ENCODE results near the gene VPS13A.

DNA sequence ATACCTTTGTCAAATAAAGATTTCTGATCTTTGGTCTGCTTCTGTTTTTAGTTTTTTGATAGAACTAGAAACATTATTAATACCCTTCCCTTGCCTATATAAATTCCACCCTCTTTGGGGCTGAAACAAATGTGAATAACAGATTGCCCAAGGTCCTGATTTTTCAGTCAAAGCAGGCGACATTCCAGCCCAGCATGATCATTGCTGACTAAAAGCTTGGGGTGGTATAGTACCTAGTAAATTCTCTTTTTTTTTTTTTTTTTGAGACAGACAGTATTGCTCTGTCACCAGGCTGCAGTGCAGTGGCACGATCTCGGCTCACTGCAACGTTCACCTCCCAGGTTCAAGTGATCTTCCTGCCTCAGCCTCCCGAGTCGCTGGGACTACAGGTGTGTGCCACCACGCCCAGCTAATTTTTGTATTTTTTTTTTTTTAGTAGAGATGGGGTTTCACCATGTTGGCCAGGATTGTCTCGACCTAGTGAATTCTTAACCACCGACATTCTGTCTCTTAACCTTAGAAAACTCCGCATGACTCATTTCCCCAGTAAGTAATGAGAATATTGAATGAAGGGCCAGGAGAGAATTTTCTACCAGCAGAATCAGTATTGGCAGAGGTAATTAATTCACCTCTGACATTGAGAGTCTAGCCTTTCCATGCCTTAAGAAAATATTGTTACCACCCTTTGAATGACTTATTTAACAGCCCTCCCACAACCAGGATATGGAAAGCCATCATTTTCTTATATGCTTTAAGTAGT, 244.4 kb downstream of the VPS13A start:
- TF ChIP-seq, protein P1, sequence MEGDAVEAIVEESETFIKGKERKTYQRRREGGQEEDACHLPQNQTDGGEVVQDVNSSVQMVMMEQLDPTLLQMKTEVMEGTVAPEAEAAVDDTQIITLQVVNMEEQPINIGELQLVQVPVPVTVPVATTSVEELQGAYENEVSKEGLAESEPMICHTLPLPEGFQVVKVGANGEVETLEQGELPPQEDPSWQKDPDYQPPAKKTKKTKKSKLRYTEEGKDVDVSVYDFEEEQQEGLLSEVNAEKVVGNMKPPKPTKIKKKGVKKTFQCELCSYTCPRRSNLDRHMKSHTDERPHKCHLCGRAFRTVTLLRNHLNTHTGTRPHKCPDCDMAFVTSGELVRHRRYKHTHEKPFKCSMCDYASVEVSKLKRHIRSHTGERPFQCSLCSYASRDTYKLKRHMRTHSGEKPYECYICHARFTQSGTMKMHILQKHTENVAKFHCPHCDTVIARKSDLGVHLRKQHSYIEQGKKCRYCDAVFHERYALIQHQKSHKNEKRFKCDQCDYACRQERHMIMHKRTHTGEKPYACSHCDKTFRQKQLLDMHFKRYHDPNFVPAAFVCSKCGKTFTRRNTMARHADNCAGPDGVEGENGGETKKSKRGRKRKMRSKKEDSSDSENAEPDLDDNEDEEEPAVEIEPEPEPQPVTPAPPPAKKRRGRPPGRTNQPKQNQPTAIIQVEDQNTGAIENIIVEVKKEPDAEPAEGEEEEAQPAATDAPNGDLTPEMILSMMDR (IDR thresholded peaks at IDR 0.05): no peak
- TF ChIP-seq ZFX (IDR thresholded peaks at IDR 0.05; ENCODE audit: borderline replicate concordance): no peak
